ENCODE data around the gene EEIG1. TPM values are rescaled to one million over a fixed set of nuclear protein-coding genes. Genes with fewer than 3 reads are reported as not detected.

The EEIG1 gene
- total RNA-seq, 4 donors from 2014 or later: 7.0 to 22.0 (median 16.3) TPM

- Histone ChIP-seq H3K4me1 (peaks cover 0 to 58% (median 27%) of the 10 kb centered on the region in 3 donors), H3K36me3 (peaks cover 0 to 54% of the 10 kb centered on the region in 2 donors), H3K27me3 (no peaks in the 10 kb centered on the region), H3K9me3 (no peaks in the 10 kb centered on the region), H3K4me3 (peak within 1 kb of the TSS; percentile 82 to 97), H3K27ac (peak within 1 kb of the TSS; percentile 16 to 76 (median 71))
- TF ChIP-seq CTCF (IDR thresholded peaks at IDR 0.05): no peak
- no peak for TF ChIP-seq EP300 (IDR thresholded peaks at IDR 0.05)
- peak; percentile 9 to 57 for TF ChIP-seq POLR2A (IDR thresholded peaks at IDR 0.05)
- peak; percentile 87 for TF ChIP-seq POLR2AphosphoS5 (IDR thresholded peaks at IDR 0.05)
- 3 to 14% methylated on average over 9 to 18 of the region's 60 CpGs for WGBS, 2 donors (ENCODE audit: low coverage in 1 of 2)
- ATAC-seq: peak; percentile 85
Measured at GRCh38 chr9:127937388-127938297, 43.1 kb downstream of the EEIG1 start, which contains the start of gene DPM2. DPM2 (minus strand) TSS chr9:127937854; CDS start chr9:127937820, 34 bp downstream.

- Histone ChIP-seq H3K4me1 (peaks cover 0 to 52% (median 21%) of the 10 kb centered on the region in 3 donors), H3K9me3 (no peaks in the 10 kb centered on the region), H3K27ac (peak overlapping the region in 3 of 4 donors; percentile 71 to 76 (median 71)), H3K27me3 (no peaks in the 10 kb centered on the region), H3K4me3 (peak overlapping the region; percentile 82 to 97), H3K36me3 (peaks cover 0 to 48% of the 10 kb centered on the region in 2 donors)
- ATAC-seq: no peak
- TF ChIP-seq CTCF (IDR thresholded peaks at IDR 0.05): no peak
- TF ChIP-seq POLR2AphosphoS5 (IDR thresholded peaks at IDR 0.05): no peak
- TF ChIP-seq EP300 (IDR thresholded peaks at IDR 0.05): no peak
- no peak for TF ChIP-seq POLR2A (IDR thresholded peaks at IDR 0.05)
- WGBS, 2 donors (ENCODE audit: low coverage in 1 of 2): 0 to 27% methylated on average over 4 of the region's 7 CpGs
Measured at GRCh38 chr9:127937056-127937387, 43.8 kb downstream of the EEIG1 start.

GRCh38 chr9:127936347-127936852, 44.4 kb downstream of the EEIG1 start:
- WGBS, 2 donors (ENCODE audit: low coverage in 1 of 2): 62 to 74% methylated on average over 4 of the region's 14 CpGs
- Histone ChIP-seq H3K4me1 (peaks cover 0 to 49% (median 22%) of the 10 kb centered on the region in 3 donors), H3K4me3 (peak overlapping the region in 1 of 2 donors; percentile 82), H3K27me3 (no peaks in the 10 kb centered on the region), H3K27ac (no peak overlapping the region), H3K9me3 (no peaks in the 10 kb centered on the region), H3K36me3 (peaks cover 0 to 42% of the 10 kb centered on the region in 2 donors)
- TF ChIP-seq POLR2AphosphoS5 (IDR thresholded peaks at IDR 0.05) (no peak), EP300 (IDR thresholded peaks at IDR 0.05) (no peak), POLR2A (IDR thresholded peaks at IDR 0.05) (no peak), CTCF (IDR thresholded peaks at IDR 0.05) (no peak)
- no peak for ATAC-seq

- no peak overlapping the region for H3K27ac ChIP-seq
- no peak for ATAC-seq
- WGBS, 2 donors (ENCODE audit: low coverage in 1 of 2): 75 to 80% methylated on average over 4 of the region's 4 CpGs
- TF ChIP-seq POLR2AphosphoS5 (IDR thresholded peaks at IDR 0.05) (no peak), CTCF (IDR thresholded peaks at IDR 0.05) (no peak), EP300 (IDR thresholded peaks at IDR 0.05) (no peak), POLR2A (IDR thresholded peaks at IDR 0.05) (no peak)
- H3K4me3 ChIP-seq: no peak overlapping the region
- H3K4me1 ChIP-seq: peaks cover 0 to 50% (median 29%) of the 10 kb centered on the region in 3 donors
- H3K27me3 ChIP-seq: no peaks in the 10 kb centered on the region
- no peaks in the 10 kb centered on the region for H3K9me3 ChIP-seq
- H3K36me3 ChIP-seq: peaks cover 0 to 37% of the 10 kb centered on the region in 2 donors
Measured at GRCh38 chr9:127935765-127936221, 45.0 kb downstream of the EEIG1 start.
